Measurements from ENCODE around the gene CLDN19.

DNA sequence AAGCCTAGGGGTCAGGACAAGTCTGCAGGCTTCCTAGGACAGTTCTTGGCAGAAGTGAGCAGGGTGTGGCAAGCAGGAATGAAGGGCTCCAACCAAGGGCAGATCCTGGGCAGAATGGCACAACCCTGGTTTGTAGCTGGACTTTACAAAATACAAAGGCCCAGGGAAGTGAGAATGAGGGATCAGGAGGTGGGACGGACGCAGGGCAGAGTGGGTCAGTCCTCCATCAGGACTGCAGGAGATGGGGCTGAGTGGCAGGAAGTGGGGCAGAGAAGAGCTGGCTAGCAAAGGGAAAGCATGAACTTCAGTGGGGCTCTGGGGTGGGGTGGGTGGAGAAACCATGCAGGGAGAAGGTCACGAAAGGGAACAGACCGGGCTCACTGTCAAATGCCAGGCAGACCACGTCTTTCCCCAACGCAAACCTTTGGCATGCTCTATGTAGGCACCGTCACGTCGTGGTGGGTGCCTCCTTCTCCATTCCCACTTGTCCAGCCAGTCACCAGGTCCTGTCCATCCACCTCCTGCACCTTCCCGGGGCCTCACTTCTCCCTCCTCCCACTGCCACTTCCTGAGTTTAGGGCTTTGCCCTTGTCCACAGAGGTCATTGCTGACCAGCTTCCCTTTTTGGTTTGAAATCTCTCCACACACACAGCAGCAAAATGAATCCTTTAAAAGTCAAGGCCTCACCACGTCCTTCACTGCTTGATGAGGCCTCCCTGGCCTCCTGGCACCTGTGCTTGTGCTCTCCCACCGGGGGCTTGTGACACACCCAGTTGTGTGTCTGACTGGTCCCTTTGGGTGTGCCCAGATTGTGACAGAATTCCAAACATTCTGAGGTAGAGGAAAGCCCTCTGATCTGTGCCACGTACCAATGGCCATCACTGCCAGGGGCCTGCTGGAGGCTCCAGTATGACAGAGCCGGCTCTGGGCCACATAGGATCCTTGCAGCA, 8.7 kb upstream of the CLDN19 start:
- TF ChIP-seq, protein P1, sequence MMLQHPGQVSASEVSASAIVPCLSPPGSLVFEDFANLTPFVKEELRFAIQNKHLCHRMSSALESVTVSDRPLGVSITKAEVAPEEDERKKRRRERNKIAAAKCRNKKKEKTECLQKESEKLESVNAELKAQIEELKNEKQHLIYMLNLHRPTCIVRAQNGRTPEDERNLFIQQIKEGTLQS (IDR thresholded peaks at IDR 0.05; ENCODE audit: insufficient read depth, low read depth, low read length), result no peak
- TF ChIP-seq YY1 (IDR thresholded peaks at IDR 0.05; ENCODE audit: low read depth, low read length), result no peak
- TF ChIP-seq POLR2A (IDR thresholded peaks at IDR 0.05; ENCODE audit: control extremely low read depth in 1 of 2, low read depth in 2 of 2, low read length in 2 of 2), result no peak
- TF ChIP-seq, protein P2, sequence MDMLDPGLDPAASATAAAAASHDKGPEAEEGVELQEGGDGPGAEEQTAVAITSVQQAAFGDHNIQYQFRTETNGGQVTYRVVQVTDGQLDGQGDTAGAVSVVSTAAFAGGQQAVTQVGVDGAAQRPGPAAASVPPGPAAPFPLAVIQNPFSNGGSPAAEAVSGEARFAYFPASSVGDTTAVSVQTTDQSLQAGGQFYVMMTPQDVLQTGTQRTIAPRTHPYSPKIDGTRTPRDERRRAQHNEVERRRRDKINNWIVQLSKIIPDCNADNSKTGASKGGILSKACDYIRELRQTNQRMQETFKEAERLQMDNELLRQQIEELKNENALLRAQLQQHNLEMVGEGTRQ (IDR thresholded peaks at IDR 0.05; ENCODE audit: low read length), result no peak
- TF ChIP-seq TAF1 (IDR thresholded peaks at IDR 0.05; ENCODE audit: low read depth, low read length), result no peak

Data from H1 (cell line).